ENCODE data around the gene IQGAP1. TPM values are rescaled to one million over a fixed set of nuclear protein-coding genes. Genes with fewer than 3 reads are reported as not detected.
A peak's percentile ranks its signal among the peaks of the same experiment; 100 is the strongest.

The IQGAP1 gene
- total RNA-seq, 1 experiment from 2014 or later, result 106 TPM

GRCh38 chr15:90382320-90382719, 5.7 kb upstream of the IQGAP1 start:
- Mint-ChIP-seq H3K36me3 (peaks cover 24% of the 10 kb centered on the region), H3K4me3 (no peak overlapping the region), H3K4me1 (no peaks in the 10 kb centered on the region), H3K27ac (no peak overlapping the region), H3K9me3 (peaks cover 32% of the 10 kb centered on the region), H3K27me3 (ENCODE audit: low read depth) (peaks cover 3% of the 10 kb centered on the region; the same call in 1 of the 2 replicates)
- DNase-seq (ENCODE audit: low spot score) (no peak), ATAC-seq (no peak)
- POLR2A ChIA-PET, result no interaction called here
- TF ChIP-seq E2F1 (CRISPR knock-in tag; IDR thresholded peaks at IDR 0.05) (no peak), ZMAT4 (CRISPR knock-in tag; IDR thresholded peaks at IDR 0.05) (no peak), GABPB1 (CRISPR knock-in tag; IDR thresholded peaks at IDR 0.05) (no peak), ATF1 (CRISPR knock-in tag; IDR thresholded peaks at IDR 0.05) (no peak), ZNF138 (CRISPR knock-in tag; conservative IDR thresholded peaks at IDR 0.05) (no peak), NR2C2 (CRISPR knock-in tag; IDR thresholded peaks at IDR 0.05) (no peak), NR1H2 (CRISPR knock-in tag; IDR thresholded peaks at IDR 0.05) (no peak), JAZF1 (CRISPR knock-in tag; IDR thresholded peaks at IDR 0.05) (no peak), OVOL2 (CRISPR knock-in tag; IDR thresholded peaks at IDR 0.05; ENCODE audit: borderline replicate concordance) (no peak)
- CTCF ChIA-PET, result interaction anchor here (1.3 to 2.1 kb wide), 2 partner anchors 15 to 62 kb away, joined by 3 to 5 read pairs; no protein-coding TSS in a partner anchor

- CTCF ChIA-PET, result no interaction called here
These were observed 1.8 kb upstream of the IQGAP1 start for GRCh38 chr15:90386221-90386620.

More at GRCh38 chr15:90386221-90386620, 1.8 kb upstream of the IQGAP1 start:
- no peak for ATAC-seq
- Mint-ChIP-seq H3K9me3 (no peaks in the 10 kb centered on the region; the same call in 1 of the 2 replicates), H3K27ac (peak overlapping the region; percentile 71; the same call in 1 of the 2 replicates), H3K4me1 (peaks cover 24% of the 10 kb centered on the region), H3K4me3 (no peak overlapping the region), H3K36me3 (0 out of 2 replicates have a peak, but pooled peaks cover 2% of the 10 kb centered on the region), H3K27me3 (ENCODE audit: low read depth) (no peaks in the 10 kb centered on the region)
- DNase-seq (ENCODE audit: low spot score), result no peak
- POLR2A ChIA-PET, result no interaction called here
- TF ChIP-seq TEAD1 (CRISPR knock-in tag; IDR thresholded peaks at IDR 0.05) (no peak), NR1H2 (CRISPR knock-in tag; IDR thresholded peaks at IDR 0.05) (no peak), NR3C1 (CRISPR knock-in tag; conservative IDR thresholded peaks at IDR 0.05; ENCODE audit: low read depth) (no peak), ZNF416 (CRISPR knock-in tag; IDR thresholded peaks at IDR 0.05) (no peak), JAZF1 (CRISPR knock-in tag; IDR thresholded peaks at IDR 0.05) (no peak), ZNF138 (CRISPR knock-in tag; conservative IDR thresholded peaks at IDR 0.05) (no peak), AFF4 (CRISPR knock-in tag; IDR thresholded peaks at IDR 0.05; ENCODE audit: borderline replicate concordance) (no peak), ZNF121 (CRISPR knock-in tag; IDR thresholded peaks at IDR 0.05) (no peak), ERG (CRISPR knock-in tag; IDR thresholded peaks at IDR 0.05) (no peak), RORB (CRISPR knock-in tag; IDR thresholded peaks at IDR 0.05) (no peak), ESRRA (CRISPR knock-in tag; IDR thresholded peaks at IDR 0.05; ENCODE audit: borderline replicate concordance) (no peak), PRDM15 (CRISPR knock-in tag; IDR thresholded peaks at IDR 0.05) (no peak), CREM (CRISPR knock-in tag; IDR thresholded peaks at IDR 0.05) (no peak)

Measured in WTC11 (cell line).